K562 (cell line): ENCODE results near the gene PTPRM. TPM values are rescaled to one million over a fixed set of nuclear protein-coding genes. Genes with fewer than 3 reads are reported as not detected.

Experiments used
- ATAC-seq: fragments of 200-7000 bp; cut with Tn5 transposase; 3 replicates; pipeline ENCODE4 v1.9.1; 2020; ENCODE audit warnings: moderate library complexity
- BruUV-seq: library from RNA; stranded (reverse); fragments of 400-500 nt; replicated peaks from 2 replicates; lab custom pipeline; 2021; lab: Mats Ljungman, UMichigan
- CTCF ChIA-PET: fragments of 300-600 bp; formaldehyde crosslinking; extraction: SDS; loops from one replicate; lab custom pipeline; 2021; ENCODE audit warnings: low intra/inter-chr PET ratio; lab: Yijun Ruan, JAX
- POLR2A ChIA-PET: fragments of 300-600, 350-650 bp; sonication (Branson Sonifier 250); formaldehyde crosslinking; extraction: SDS; loops from one replicate; lab custom pipeline; 2021; ENCODE audit warnings: antibody characterized with exemption, inconsistent platforms; lab: Yijun Ruan, JAX
- DNase-seq, 4 experiments: peaks; one replicate each; pipeline versions ENCODE4 v3.0.0 to v3.0.0-alpha.2; 2011 to 2018; ENCODE audit warnings: low spot score in 3 of 4, mixed read lengths in 3 of 4; ENCODE audit errors: extremely low read depth in 1 of 4
- FAIRE-seq: peaks from 2 replicates; lab custom pipeline; 2011; peaks lifted over from hg19 to GRCh38; lab: Jason Lieb, UNC
- H2AFZ ChIP-seq: 2 replicates; pipeline ENCODE4 v1.6.0; 2011; ENCODE audit warnings: low read depth, low read length, control low read depth, inconsistent platforms
- H3K27ac ChIP-seq: fragments of 200-600 bp; 3 replicates; pipeline ENCODE4 v1.8.0; 2011; ENCODE audit warnings: low read depth, mild to moderate bottlenecking, control low read depth, inconsistent platforms, low read length, moderate library complexity, mixed read lengths; ENCODE audit errors: extremely low read depth
- H3K27me3 ChIP-seq, 2 experiments: fragments of 300-600 bp in 1 of 2; 2 replicates in 1 of 2; 3 replicates in 1 of 2; pipeline versions ENCODE4 v1.6.0 to v1.8.0; 2011; ENCODE audit warnings: inconsistent platforms in 2 of 2, low read length in 2 of 2, mild to moderate bottlenecking in 1 of 2, mixed read lengths in 1 of 2, moderate library complexity in 1 of 2; ENCODE audit not compliant: control insufficient read depth in 2 of 2, insufficient read depth in 2 of 2
- H3K36me3 ChIP-seq: fragments of 300-600 bp; 3 replicates; pipeline ENCODE4 v1.8.0; 2011; ENCODE audit warnings: mild to moderate bottlenecking, low read length, inconsistent platforms; ENCODE audit not compliant: control insufficient read depth, insufficient read depth
- H3K4me1 ChIP-seq, 2 experiments: fragments of 200-600 bp in 1 of 2; replicated peaks in 1 of 2; 2 replicates in 1 of 2; 3 replicates in 1 of 2; pipeline versions ENCODE4 v1.5.1 to v1.8.0; 2011; ENCODE audit warnings: inconsistent platforms in 2 of 2, low read length in 2 of 2, mild to moderate bottlenecking in 1 of 2, mixed read lengths in 1 of 2, moderate library complexity in 1 of 2; ENCODE audit not compliant: control insufficient read depth in 2 of 2, insufficient read depth in 2 of 2
- H3K4me2 ChIP-seq: 2 replicates; pipeline ENCODE4 v1.6.1; 2011; ENCODE audit warnings: low read length, control low read depth, inconsistent platforms, mixed read lengths; ENCODE audit not compliant: insufficient read depth
- H3K4me3 ChIP-seq: fragments of 200-600 bp; sonication (generic), shearing (Covaris generic); 2 replicates; pipeline ENCODE4 v1.5.1; 2016; ENCODE audit warnings: control low read depth, inconsistent platforms
- H3K79me2 ChIP-seq: fragments of 200-600 bp; 3 replicates; pipeline ENCODE4 v1.8.0; 2011; ENCODE audit warnings: low read length, inconsistent platforms; ENCODE audit not compliant: control insufficient read depth, insufficient read depth
- H3K9ac ChIP-seq, 2 experiments: 2 replicates each; pipeline versions ENCODE4 v1.6.0 to v1.6.1; 2011; ENCODE audit warnings: low read depth in 2 of 2, low read length in 2 of 2, control low read depth in 1 of 2, inconsistent platforms in 1 of 2, mild to moderate bottlenecking in 1 of 2, mixed read lengths in 1 of 2; ENCODE audit not compliant: insufficient read depth in 1 of 2
- H3K9me1 ChIP-seq: one replicate; pipeline ENCODE4 v1.6.0; 2011; ENCODE audit warnings: inconsistent platforms, mild to moderate bottlenecking, low read length, moderate library complexity; ENCODE audit not compliant: control insufficient read depth, insufficient read depth
- H3K9me3 ChIP-seq: replicated peaks from 2 replicates; pipeline ENCODE4 v1.5.1; 2011; ENCODE audit warnings: low read depth, low read length, inconsistent platforms; ENCODE audit not compliant: control insufficient read depth, insufficient read depth
- H4K20me1 ChIP-seq: replicated peaks from 2 replicates; pipeline ENCODE4 v1.6.1; 2011; ENCODE audit warnings: low read length, inconsistent platforms, mixed read lengths; ENCODE audit not compliant: control insufficient read depth, insufficient read depth
- ADNP ChIP-seq: fragments of 200-800 bp; sonication (Bioruptor generic); IDR thresholded peaks from 2 replicates; pipeline ENCODE4 v1.6.1; 2016; ENCODE audit warnings: missing genetic modification characterization, missing compliant biosample characterization
- CBFA2T2 ChIP-seq: fragments of 450-650 bp; conservative IDR thresholded peaks from 2 replicates; pipeline ENCODE4 v1.6.1; 2017; ENCODE audit warnings: mild to moderate bottlenecking
- CTCFL ChIP-seq: IDR thresholded peaks from 2 replicates; pipeline ENCODE4 v1.6.1; 2011; ENCODE audit warnings: borderline replicate concordance, low read depth, mild to moderate bottlenecking, moderate library complexity, low read length; ENCODE audit not compliant: insufficient read depth, poor library complexity, severe bottlenecking
- EP400 ChIP-seq: fragments of 450-650 bp; IDR thresholded peaks from 2 replicates; pipeline ENCODE4 v1.6.1; 2017; ENCODE audit warnings: antibody characterized with exemption, mild to moderate bottlenecking, moderate library complexity
- NCOA1 ChIP-seq: fragments of 450-650 bp; IDR thresholded peaks from 2 replicates; pipeline ENCODE4 v1.6.1; 2016; ENCODE audit warnings: low read depth
- NFIX ChIP-seq: fragments of 250-450 bp; sonication (Bioruptor Pico); IDR thresholded peaks from 2 replicates; pipeline ENCODE4 v1.4.0; 2020; ENCODE audit warnings: low read depth, mild to moderate bottlenecking, moderate library complexity
- NKRF ChIP-seq: fragments of 450-650 bp; IDR thresholded peaks from 2 replicates; pipeline ENCODE4 v1.6.1; 2016; ENCODE audit warnings: borderline replicate concordance
- NR1H2 ChIP-seq: sonication (generic); formaldehyde crosslinking; IDR thresholded peaks from 2 replicates; pipeline ENCODE4 v1.4.0; 2020; ENCODE audit warnings: mild to moderate bottlenecking, missing genetic modification reagents
- NUFIP1 ChIP-seq: fragments of 450-650 bp; IDR thresholded peaks from 2 replicates; pipeline ENCODE4 v1.6.1; 2018; ENCODE audit not compliant: partially characterized antibody
- RBM39 ChIP-seq: fragments of 200-400 bp; formaldehyde crosslinking; optimal IDR thresholded peaks from 2 replicates; pipeline ENCODE3; 2018; ENCODE audit warnings: low read depth, low read length
- TBL1XR1 ChIP-seq, 2 experiments: IDR thresholded peaks; 2 replicates each; pipeline ENCODE4 v1.6.1; 2012; ENCODE audit warnings: improper control_type of control experiment in 2 of 2, low read length in 2 of 2, mild to moderate bottlenecking in 1 of 2
- THAP12 ChIP-seq: fragments of 250-450 bp; sonication (Bioruptor Pico); IDR thresholded peaks from 2 replicates; pipeline ENCODE4 v1.9.0; 2021; ENCODE audit warnings: mild to moderate bottlenecking, inconsistent platforms
- THAP7 ChIP-seq: fragments of 250-450 bp; sonication (Bioruptor Pico); IDR thresholded peaks from 2 replicates; pipeline ENCODE4 v1.5.0; 2021
- ZNF263 ChIP-seq: sonication (generic); formaldehyde crosslinking; IDR thresholded peaks from 2 replicates; pipeline ENCODE4 v1.8.0; 2022; ENCODE audit warnings: mild to moderate bottlenecking, missing genetic modification reagents, borderline replicate concordance
- ZNF274 ChIP-seq: IDR thresholded peaks from 2 replicates; pipeline ENCODE4 v1.6.1; 2011; ENCODE audit warnings: low read depth, mild to moderate bottlenecking, low read length, moderate library complexity, borderline replicate concordance
- ZNF586 ChIP-seq: fragments of 450-650 bp; formaldehyde crosslinking; conservative IDR thresholded peaks from 2 replicates; pipeline ENCODE4 v1.4.0; 2020; ENCODE audit warnings: mild to moderate bottlenecking, moderate library complexity
- ZNF77 ChIP-seq: fragments of 250-450 bp; sonication (Bioruptor Pico); IDR thresholded peaks from 2 replicates; pipeline ENCODE4 v1.5.0; 2020
- whole genome bisulfite sequencing: fragments of 100-300 bp; shearing (Covaris generic); methylation state at CpG from one replicate; pipeline ENCODE4 v1.1.6; 2016; ENCODE audit warnings: low coverage, mixed read lengths; ENCODE audit not compliant: insufficient coverage; ENCODE audit errors: missing lambda C conversion rate; 5-methylcytosine and 5-hydroxymethylcytosine counted together
- in situ Hi-C: fragments of 300-500 bp; cut with MboI; formaldehyde crosslinking; loops from 4 replicates; pipeline ENCODE4 v1.15.0; 2018; ENCODE audit warnings: inconsistent platforms, mixed read lengths
- intact Hi-C: fragments of 100-400 bp; cut with micrococcal nuclease; formaldehyde crosslinking; loops from 2 replicates; pipeline ENCODE4 v1.14.2; 2022
- polyA plus RNA-seq, 8 experiments: library from polyadenylated mRNA; depleted of rRNA in 4 of 8; stranded (reverse) in 5 of 8; unstranded in 3 of 8; fragments of >200 nt; fragmentation: Nextera tagmentation in 2 of 8; fragmentation: Illumina TruSeq in 1 of 8; extraction: Ambion mirVana in 2 of 8; extraction: Trizol in 1 of 8; gene quantifications; 2 replicates each; pipeline versions ENCODE4 v1.2.1 to v1.2.3, GENCODE V29; 2011 to 2014; ENCODE audit warnings: inconsistent platforms in 1 of 8, missing spikeins in 1 of 8
- total RNA-seq, 7 experiments: library from RNA; depleted of rRNA in 6 of 7; stranded (reverse); fragments of >200 nt in 6 of 7; fragmentation: Illumina TruSeq in 2 of 7; extraction: Trizol in 2 of 7; gene quantifications; 2 replicates each; pipeline versions ENCODE4 v1.2.1 to v1.2.3, GENCODE V29; 2011 to 2021; ENCODE audit warnings: low replicate concordance in 1 of 7

PTPRM gene
- total and polyA plus RNA-seq, 9 of the 15 experiments (the other 6 are each of a cell fraction or from before 2014, with no cell fraction given): 0.03 to 0.16 (median 0.08) TPM; not detected in 3

GRCh38 chr18:7666195-7666776 is 99.2 kb downstream of the PTPRM start:
- DNase-seq: no peak
- H3K27ac ChIP-seq: no peak overlapping the region
- H3K9me1 ChIP-seq: no peaks in the 10 kb centered on the region
- no peak for FAIRE-seq
- no peaks in the 10 kb centered on the region for H3K36me3 ChIP-seq
- in situ Hi-C loops: no loop called here
- no peaks in the 10 kb centered on the region for H3K9me3 ChIP-seq
- no peak overlapping the region for H3K4me2 ChIP-seq
- no peak overlapping the region for H3K4me3 ChIP-seq
- no peaks in the 10 kb centered on the region for H3K79me2 ChIP-seq
- intact Hi-C loops: no loop called here
- no peaks in the 10 kb centered on the region for H3K4me1 ChIP-seq
- no peak for ATAC-seq
- no peak overlapping the region for H2AFZ ChIP-seq
- CTCF ChIA-PET: no interaction called here
- POLR2A ChIA-PET: no interaction called here
- BruUV-seq: no TSS peak
- no peaks in the 10 kb centered on the region for H3K27me3 ChIP-seq
- H3K9ac ChIP-seq: no peak overlapping the region
- WGBS: 1% methylated on average over 4 of the region's 4 CpGs
- no peaks in the 10 kb centered on the region for H4K20me1 ChIP-seq
- TF ChIP-seq CTCFL (no peak), CBFA2T2 (no peak), ZNF586 (CRISPR knock-in tag) (no peak), THAP7 (CRISPR knock-in tag) (no peak), EP400 (no peak), NUFIP1 (no peak), NFIX (CRISPR knock-in tag) (no peak), RBM39 (no peak), ZNF263 (CRISPR knock-in tag) (no peak), ZNF274 (no peak), TBL1XR1 (IDR thresholded peaks at IDR 0.05; ENCODE audit: low read length in 2 of 2) (no peak), NKRF (no peak), NCOA1 (no peak), THAP12 (no peak), ADNP (tag) (no peak), NR1H2 (no peak), ZNF77 (CRISPR knock-in tag) (no peak)
